ENCODE results near the gene HOXD12. TPM values are rescaled to one million over a fixed set of nuclear protein-coding genes. Genes with fewer than 3 reads are reported as not detected.

HOXD12 gene
- total and polyA plus RNA-seq, 5 donors = not detected

GRCh38 chr2:176088937-176089842 lies 10.4 kb upstream of the HOXD12 start:
- Histone ChIP-seq H3K27ac (ENCODE audit: low read length) (no peak overlapping the region), H3K9me3 (ENCODE audit: control insufficient read depth, low read length) (no peaks in the 10 kb centered on the region), H3K27me3 (ENCODE audit: control insufficient read depth, insufficient read depth) (peaks cover 5% of the 10 kb centered on the region), H3K4me1 (ENCODE audit: control insufficient read depth, insufficient read depth, low read length) (peaks cover 5% of the 10 kb centered on the region), H3K4me3 (ENCODE audit: low read length) (no peak overlapping the region)
- no peak for DNase-seq
- WGBS = 5% methylated on average over 6 of the region's 6 CpGs
- ATAC-seq = no peak
- intact Hi-C loops (cut with DNase I) = loop anchor here in 2 of 4 donors (2.0 to 5.0 kb wide), 3 partner anchors 400 to 727 kb away; no protein-coding TSS in a partner anchor

- ATAC-seq = no peak
- peaks cover 5% of the 10 kb centered on the region for H3K27me3 ChIP-seq (ENCODE audit: control insufficient read depth, insufficient read depth)
- H3K4me3 ChIP-seq (ENCODE audit: low read length) = no peak overlapping the region
- H3K4me1 ChIP-seq (ENCODE audit: control insufficient read depth, insufficient read depth, low read length) = peaks cover 5% of the 10 kb centered on the region
- no peak for DNase-seq
- intact Hi-C loops (cut with DNase I) = loop anchor here (2.0 to 10.0 kb wide), 5 partner anchors 401 to 728 kb away; no protein-coding TSS in a partner anchor
- no peaks in the 10 kb centered on the region for H3K9me3 ChIP-seq (ENCODE audit: control insufficient read depth, low read length)
- H3K27ac ChIP-seq (ENCODE audit: low read length) = no peak overlapping the region
Observed at GRCh38 chr2:176089843-176090395, 9.7 kb upstream of the HOXD12 start.

DNA sequence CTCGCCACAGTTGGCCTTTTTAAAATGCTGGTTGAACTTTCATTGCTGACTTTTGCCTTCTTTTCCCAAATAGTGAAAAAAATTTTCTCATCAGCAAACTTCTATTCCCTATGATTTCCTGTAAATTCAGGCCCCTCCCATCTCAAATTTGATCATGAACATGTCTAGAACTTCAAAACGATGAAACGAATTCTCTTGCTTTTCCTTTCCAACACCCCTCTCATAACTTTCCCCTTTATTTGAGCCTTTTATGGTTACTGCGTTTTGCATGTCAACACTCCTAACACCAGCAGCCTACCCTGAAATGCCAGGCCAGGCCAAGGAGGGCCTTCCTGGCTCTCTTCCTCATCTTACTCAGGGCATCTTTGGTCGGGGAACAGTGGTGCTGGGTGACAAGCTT lies 8.7 kb upstream of the HOXD12 start:
- no peak overlapping the region for H3K4me3 ChIP-seq (ENCODE audit: low read length)
- DNase-seq = no peak
- peaks cover 7% of the 10 kb centered on the region for H3K27me3 ChIP-seq (ENCODE audit: control insufficient read depth, insufficient read depth)
- intact Hi-C loops (cut with DNase I) = loop anchor here in 2 of 4 donors (5.0 to 10.0 kb wide), 3 partner anchors 404 to 676 kb away; no protein-coding TSS in a partner anchor
- no peak overlapping the region for H3K27ac ChIP-seq (ENCODE audit: low read length)
- ATAC-seq = no peak
- H3K9me3 ChIP-seq (ENCODE audit: control insufficient read depth, low read length) = no peaks in the 10 kb centered on the region
- 25% methylated on average over 5 of the region's 5 CpGs for WGBS
- H3K4me1 ChIP-seq (ENCODE audit: control insufficient read depth, insufficient read depth, low read length) = peaks cover 5% of the 10 kb centered on the region

DNA sequence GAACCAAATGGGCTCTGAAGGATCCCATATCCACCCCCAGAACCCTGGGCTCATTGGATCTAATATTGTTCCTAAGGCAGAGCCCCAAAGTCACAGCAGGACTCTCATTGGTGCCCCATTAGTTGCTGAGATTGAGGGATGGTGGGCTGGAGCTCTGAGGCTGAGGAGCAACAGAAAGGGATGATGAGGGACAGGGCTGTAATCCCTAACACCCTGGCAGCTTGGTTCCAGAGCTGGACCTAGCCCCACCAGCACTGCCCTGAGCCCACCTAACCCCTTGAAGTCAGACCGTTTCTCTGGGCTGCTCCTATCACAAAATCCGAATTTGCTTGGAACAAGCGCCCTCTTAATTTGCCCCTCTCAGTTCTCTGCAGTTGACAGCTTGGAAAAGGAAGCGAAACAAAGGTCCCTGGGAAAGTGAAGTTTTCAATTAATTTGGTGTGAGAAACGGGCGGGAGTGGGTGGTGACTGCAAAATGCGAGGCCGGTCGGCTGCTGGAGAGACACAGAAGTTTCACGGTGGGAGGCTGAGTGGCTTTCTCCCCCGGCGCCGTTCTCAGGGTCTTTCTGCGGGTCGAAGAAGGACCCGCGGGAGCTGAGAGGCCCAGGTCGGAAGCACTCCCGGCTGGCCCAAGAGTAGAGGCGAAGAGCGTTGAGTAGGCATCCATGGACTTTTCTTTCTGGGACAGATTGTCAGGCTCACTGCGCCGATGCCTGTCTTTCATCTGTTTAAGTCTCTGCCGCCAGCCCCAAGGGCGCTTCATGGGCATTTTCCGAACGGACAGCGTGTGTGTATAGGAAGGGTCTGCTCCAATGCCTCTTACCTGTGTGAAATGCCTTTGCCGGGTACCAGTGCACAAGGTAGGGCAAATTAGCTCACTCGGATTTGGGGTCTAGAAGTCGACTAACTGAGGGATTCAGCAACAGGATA lies 8.0 kb upstream of the HOXD12 start:
- H3K4me3 ChIP-seq (ENCODE audit: low read length) = no peak overlapping the region

GRCh38 chr2:176092270-176093144 lies 7.1 kb upstream of the HOXD12 start, which contains the start of gene HOXD13:
Gene HOXD13 (plus strand): TSS chr2:176092721. CDS start chr2:176092891, 170 bp downstream.
- peak in 1 of 2 donors; percentile 38 for ATAC-seq
- intact Hi-C loops (cut with DNase I) = loop anchor here in 2 of 4 donors (5.0 to 10.0 kb wide), 3 partner anchors 405 to 678 kb away; no protein-coding TSS in a partner anchor
- H3K4me1 ChIP-seq (ENCODE audit: control insufficient read depth, insufficient read depth, low read length) = peaks cover 5% of the 10 kb centered on the region
- H3K9me3 ChIP-seq (ENCODE audit: control insufficient read depth, low read length) = no peaks in the 10 kb centered on the region
- H3K27ac ChIP-seq (ENCODE audit: low read length) = no peak within 1 kb of the TSS
- DNase-seq = no peak
- H3K27me3 ChIP-seq (ENCODE audit: control insufficient read depth, insufficient read depth) = peaks cover 7% of the 10 kb centered on the region
- 3% methylated on average over 95 of the region's 95 CpGs for WGBS
- peak within 1 kb of the TSS; percentile 18 for H3K4me3 ChIP-seq (ENCODE audit: low read length)

More for the DNA sequence above, 8.0 kb upstream of the HOXD12 start:
- ATAC-seq (no peak), DNase-seq (no peak)
- no peaks in the 10 kb centered on the region for H3K9me3 ChIP-seq (ENCODE audit: control insufficient read depth, low read length)
- 5% methylated on average over 31 of the region's 31 CpGs for WGBS
- intact Hi-C loops (cut with DNase I) = loop anchor here in 2 of 4 donors (5.0 to 10.0 kb wide), 3 partner anchors 404 to 677 kb away; no protein-coding TSS in a partner anchor
- H3K27me3 ChIP-seq (ENCODE audit: control insufficient read depth, insufficient read depth) = peaks cover 7% of the 10 kb centered on the region
- no peak overlapping the region for H3K27ac ChIP-seq (ENCODE audit: low read length)
- peaks cover 5% of the 10 kb centered on the region for H3K4me1 ChIP-seq (ENCODE audit: control insufficient read depth, insufficient read depth, low read length)

- H3K27ac ChIP-seq (ENCODE audit: low read length) = no peak overlapping the region
- H3K4me1 ChIP-seq (ENCODE audit: control insufficient read depth, insufficient read depth, low read length) = peaks cover 5% of the 10 kb centered on the region
- intact Hi-C loops (cut with DNase I) = loop anchor here in 2 of 4 donors (5.0 to 10.0 kb wide), 3 partner anchors 406 to 679 kb away; no protein-coding TSS in a partner anchor
- DNase-seq (no peak), ATAC-seq (no peak)
- WGBS = 3% methylated on average over 53 of the region's 53 CpGs
- H3K4me3 ChIP-seq (ENCODE audit: low read length) = peak overlapping the region; percentile 18
- H3K9me3 ChIP-seq (ENCODE audit: control insufficient read depth, low read length) = no peaks in the 10 kb centered on the region
- peaks cover 7% of the 10 kb centered on the region for H3K27me3 ChIP-seq (ENCODE audit: control insufficient read depth, insufficient read depth)
Observed at GRCh38 chr2:176093145-176093897, 6.3 kb upstream of the HOXD12 start.

DNA sequence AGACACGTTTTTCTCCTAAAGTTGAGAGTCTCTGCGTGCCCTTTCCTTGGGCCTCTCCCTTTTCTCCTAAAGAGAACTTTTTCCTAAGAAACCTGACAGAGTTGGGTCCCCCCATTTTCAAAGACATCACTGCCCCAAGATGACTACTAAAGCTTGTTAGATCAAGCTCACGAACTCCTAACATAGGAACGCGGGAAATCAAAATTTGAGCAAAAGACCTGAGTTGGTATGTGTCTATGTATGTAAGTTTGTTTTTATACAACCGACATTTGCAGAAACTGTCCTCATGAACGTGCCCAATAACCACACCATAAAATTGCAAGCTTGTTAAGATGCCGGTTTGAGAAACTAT lies 5.7 kb upstream of the HOXD12 start:
- Histone ChIP-seq H3K4me1 (ENCODE audit: control insufficient read depth, insufficient read depth, low read length) (peaks cover 5% of the 10 kb centered on the region), H3K4me3 (ENCODE audit: low read length) (no peak overlapping the region), H3K27ac (ENCODE audit: low read length) (no peak overlapping the region), H3K27me3 (ENCODE audit: control insufficient read depth, insufficient read depth) (peaks cover 7% of the 10 kb centered on the region), H3K9me3 (ENCODE audit: control insufficient read depth, low read length) (no peaks in the 10 kb centered on the region)
- DNase-seq = no peak
- intact Hi-C loops (cut with DNase I) = loop anchor here in 2 of 4 donors (5.0 to 10.0 kb wide), 3 partner anchors 407 to 679 kb away; no protein-coding TSS in a partner anchor
- no peak for ATAC-seq
- 7% methylated on average over 8 of the region's 8 CpGs for WGBS

GRCh38 chr2:176094349-176094748 lies 5.2 kb upstream of the HOXD12 start:
- Histone ChIP-seq H3K27me3 (ENCODE audit: control insufficient read depth, insufficient read depth) (peaks cover 7% of the 10 kb centered on the region), H3K9me3 (ENCODE audit: control insufficient read depth, low read length) (no peaks in the 10 kb centered on the region), H3K4me3 (ENCODE audit: low read length) (no peak overlapping the region), H3K4me1 (ENCODE audit: control insufficient read depth, insufficient read depth, low read length) (peaks cover 5% of the 10 kb centered on the region), H3K27ac (ENCODE audit: low read length) (no peak overlapping the region)
- DNase-seq (no peak), ATAC-seq (no peak)
- WGBS = 4% methylated on average over 12 of the region's 12 CpGs
- intact Hi-C loops (cut with DNase I) = loop anchor here in 2 of 4 donors (5.0 to 10.0 kb wide), 3 partner anchors 407 to 680 kb away; no protein-coding TSS in a partner anchor

DNA sequence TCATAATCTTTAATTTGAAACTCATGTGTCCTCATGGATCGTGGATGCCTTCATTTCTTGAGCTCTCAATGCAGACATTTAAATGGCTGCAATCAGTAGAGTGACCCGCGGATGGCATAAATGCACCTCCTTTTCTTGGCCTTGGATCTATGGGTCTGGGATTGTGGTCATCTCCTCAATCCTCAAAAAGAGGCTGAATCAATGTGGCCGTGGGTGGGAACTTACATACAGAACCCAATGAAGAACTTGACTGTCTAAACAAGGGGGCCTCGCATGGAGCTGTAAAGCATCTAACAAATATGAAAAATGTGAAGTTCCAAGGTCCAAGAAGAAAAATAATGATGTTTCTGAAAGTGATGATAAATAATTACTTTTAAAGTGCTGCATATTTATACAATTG lies 4.2 kb upstream of the HOXD12 start:
- no peak overlapping the region for H3K4me3 ChIP-seq (ENCODE audit: low read length)
- intact Hi-C loops (cut with DNase I) = loop anchor here in 3 of 4 donors (5.0 to 10.0 kb wide), 3 partner anchors 411 to 723 kb away; no protein-coding TSS in a partner anchor
- 11% methylated on average over 5 of the region's 5 CpGs for WGBS
- peaks cover 5% of the 10 kb centered on the region for H3K4me1 ChIP-seq (ENCODE audit: control insufficient read depth, insufficient read depth, low read length)
- ATAC-seq = no peak
- no peak overlapping the region for H3K27ac ChIP-seq (ENCODE audit: low read length)
- H3K9me3 ChIP-seq (ENCODE audit: control insufficient read depth, low read length) = no peaks in the 10 kb centered on the region
- no peak for DNase-seq
- peaks cover 5% of the 10 kb centered on the region for H3K27me3 ChIP-seq (ENCODE audit: control insufficient read depth, insufficient read depth)

Measured in right cardiac atrium (tissue), 5 donors.